HS-27A (cell line): Measurements from ENCODE around the gene GABRR2.
"Not testable (repeated sequence)": the region's sequence is repeated elsewhere in the genome, so short reads cannot be mapped to it uniquely, and the experiment has no call there.

Source experiments
- DNase-seq: peaks from one replicate; pipeline ENCODE4 v3.0.0-alpha.2; 2012; ENCODE audit warnings: low read depth, missing footprints

Gene GABRR2

GRCh38 chr6:89257346-89257745, 57.8 kb downstream of the GABRR2 start:
- no peak for DNase-seq

- no peak for DNase-seq
These were observed 59.7 kb downstream of the GABRR2 start for GRCh38 chr6:89255417-89255816.

GRCh38 chr6:89254569-89254968, 60.5 kb downstream of the GABRR2 start:
- DNase-seq = no peak

- no peak for DNase-seq
These were observed 62.2 kb downstream of the GABRR2 start for GRCh38 chr6:89252907-89253306.

- DNase-seq = no peak
These were observed 63.1 kb downstream of the GABRR2 start for GRCh38 chr6:89251976-89252375.

- no peak for DNase-seq
These were observed 63.9 kb downstream of the GABRR2 start for GRCh38 chr6:89251170-89251569.

- DNase-seq = no peak
These were observed 64.9 kb downstream of the GABRR2 start for GRCh38 chr6:89250239-89250638.

GRCh38 chr6:89244241-89244985, 70.7 kb downstream of the GABRR2 start:
- no peak for DNase-seq

- no peak for DNase-seq
These were observed 71.8 kb downstream of the GABRR2 start for GRCh38 chr6:89243331-89243629.

- DNase-seq = no peak
These were observed 72.3 kb downstream of the GABRR2 start for GRCh38 chr6:89242574-89243330.

GRCh38 chr6:89239338-89239737, 75.8 kb downstream of the GABRR2 start:
- no peak for DNase-seq

GRCh38 chr6:89237158-89237557, 77.9 kb downstream of the GABRR2 start:
- DNase-seq = no peak

GRCh38 chr6:89233605-89234004, 81.5 kb downstream of the GABRR2 start:
- DNase-seq = not testable (repeated sequence)

GRCh38 chr6:89222712-89223039, 92.4 kb downstream of the GABRR2 start:
- DNase-seq = no peak

GRCh38 chr6:89221971-89222711, 93.0 kb downstream of the GABRR2 start:
- no peak for DNase-seq

GRCh38 chr6:89221129-89221528, 94.0 kb downstream of the GABRR2 start:
- no peak for DNase-seq

- DNase-seq = no peak
These were observed 97.7 kb downstream of the GABRR2 start, which contains the start of gene GABRR1 for GRCh38 chr6:89217299-89217910. GABRR1 (minus strand) TSS chr6:89217358; CDS start chr6:89217322, 36 bp downstream.

GRCh38 chr6:89216411-89216810, 98.7 kb downstream of the GABRR2 start:
- DNase-seq = no peak

- no peak for DNase-seq
These were observed 99.7 kb downstream of the GABRR2 start for GRCh38 chr6:89215391-89215790.

GRCh38 chr6:89214197-89214596, 100.9 kb downstream of the GABRR2 start:
- no peak for DNase-seq

GRCh38 chr6:89212472-89212871, 102.6 kb downstream of the GABRR2 start:
- no peak for DNase-seq

GRCh38 chr6:89209457-89209856, 105.6 kb downstream of the GABRR2 start:
- DNase-seq = no peak

- no peak for DNase-seq
These were observed 106.5 kb downstream of the GABRR2 start for GRCh38 chr6:89208551-89208950.
